Measurements from ENCODE around the gene CREBL2.

The CREBL2 gene

GRCh38 chr12:12606781-12607589 is 4.7 kb upstream of the CREBL2 start:
- TF ChIP-seq REST (IDR thresholded peaks at IDR 0.05; ENCODE audit: insufficient read depth in 1 of 2, low read depth in 2 of 2, low read length in 2 of 2) (no peak), POLR2AphosphoS5 (IDR thresholded peaks at IDR 0.05; ENCODE audit: low read depth, low read length) (no peak), TAF1 (IDR thresholded peaks at IDR 0.05; ENCODE audit: borderline replicate concordance, insufficient read depth, low read length) (no peak), SIN3A (IDR thresholded peaks at IDR 0.05; ENCODE audit: borderline replicate concordance, insufficient read depth, low read length) (no peak), FOXP2 (optimal IDR thresholded peaks at IDR 0.05; ENCODE audit: borderline replicate concordance, extremely low read depth, extremely low read length, insufficient read depth) (no peak)

GRCh38 chr12:12608557-12608957 is 3.1 kb upstream of the CREBL2 start:
- TF ChIP-seq POLR2AphosphoS5 (IDR thresholded peaks at IDR 0.05; ENCODE audit: low read depth, low read length) (no peak), FOXP2 (optimal IDR thresholded peaks at IDR 0.05; ENCODE audit: borderline replicate concordance, extremely low read depth, extremely low read length, insufficient read depth) (no peak), REST (IDR thresholded peaks at IDR 0.05; ENCODE audit: insufficient read depth in 1 of 2, low read depth in 2 of 2, low read length in 2 of 2) (no peak), SIN3A (IDR thresholded peaks at IDR 0.05; ENCODE audit: borderline replicate concordance, insufficient read depth, low read length) (no peak), TAF1 (IDR thresholded peaks at IDR 0.05; ENCODE audit: borderline replicate concordance, insufficient read depth, low read length) (no peak)

- TF ChIP-seq REST (IDR thresholded peaks at IDR 0.05; ENCODE audit: insufficient read depth in 1 of 2, low read depth in 2 of 2, low read length in 2 of 2) (no peak), POLR2AphosphoS5 (IDR thresholded peaks at IDR 0.05; ENCODE audit: low read depth, low read length) (no peak), FOXP2 (optimal IDR thresholded peaks at IDR 0.05; ENCODE audit: borderline replicate concordance, extremely low read depth, extremely low read length, insufficient read depth) (no peak), SIN3A (IDR thresholded peaks at IDR 0.05; ENCODE audit: borderline replicate concordance, insufficient read depth, low read length) (no peak), TAF1 (IDR thresholded peaks at IDR 0.05; ENCODE audit: borderline replicate concordance, insufficient read depth, low read length) (no peak)
These were observed 2.0 kb upstream of the CREBL2 start for GRCh38 chr12:12609692-12610091.

DNA sequence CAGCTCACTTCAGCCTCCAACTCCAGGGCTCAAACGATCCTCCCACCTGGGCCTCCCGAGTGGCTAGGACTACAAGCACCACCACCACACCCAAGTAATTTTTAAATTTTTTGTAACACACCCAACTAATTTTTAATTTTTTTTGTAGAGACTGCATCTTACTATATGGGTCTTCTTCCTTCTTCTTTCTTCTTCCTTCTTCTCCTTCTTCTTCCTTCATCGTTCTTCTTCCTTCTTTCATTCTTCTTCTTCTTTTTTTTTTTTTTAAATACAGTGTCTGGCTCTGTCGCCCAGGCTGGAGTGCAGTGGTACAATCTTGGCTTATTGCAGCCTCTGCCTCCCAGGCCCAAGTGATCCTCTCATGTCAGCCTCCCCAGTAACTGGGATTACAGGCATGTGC is 965 bp upstream of the CREBL2 start:
- TF ChIP-seq POLR2AphosphoS5 (IDR thresholded peaks at IDR 0.05; ENCODE audit: low read depth, low read length) (no peak), TAF1 (IDR thresholded peaks at IDR 0.05; ENCODE audit: borderline replicate concordance, insufficient read depth, low read length) (no peak), FOXP2 (optimal IDR thresholded peaks at IDR 0.05; ENCODE audit: borderline replicate concordance, extremely low read depth, extremely low read length, insufficient read depth) (no peak), SIN3A (IDR thresholded peaks at IDR 0.05; ENCODE audit: borderline replicate concordance, insufficient read depth, low read length) (no peak), REST (IDR thresholded peaks at IDR 0.05; ENCODE audit: insufficient read depth in 1 of 2, low read depth in 2 of 2, low read length in 2 of 2) (no peak)

All from PFSK-1 (cell line).